Right lobe of liver (tissue), 6 donors: Measurements from ENCODE around the gene TBCD. TPM values are rescaled to one million over a fixed set of nuclear protein-coding genes. Genes with fewer than 3 reads are reported as not detected.

ENCODE experiments used
- ATAC-seq, 4 donors: fragments of 200-7000 bp; cut with Tn5 transposase; one replicate each; pipeline ENCODE4 v1.9.1; 2020; ENCODE audit warnings: mild to moderate bottlenecking in 4 of 4, moderate library complexity in 4 of 4
- DNase-seq, 3 donors: peaks; one replicate each; pipeline ENCODE4 v3.0.0-alpha.2; 2020
- H3K27ac ChIP-seq, 3 donors: fragments of 200-600 bp; one replicate each; pipeline ENCODE4 v1.8.0; 2022
- H3K27me3 ChIP-seq, 2 donors: fragments of 200-600 bp; one replicate each; pipeline ENCODE4 v1.8.0; 2022
- H3K36me3 ChIP-seq, 4 donors: fragments of 200-600 bp; sonication (generic) in 1 of 4; one replicate each; pipeline versions ENCODE4 v1.5.1 to v1.8.0; 2017 to 2022; ENCODE audit warnings: control low read depth in 1 of 4
- H3K4me1 ChIP-seq, 4 donors: fragments of 200-600 bp; sonication (generic) in 1 of 4; one replicate each; pipeline versions ENCODE4 v1.5.1 to v1.8.0; 2017 to 2022; ENCODE audit warnings: control low read depth in 1 of 4
- H3K4me3 ChIP-seq, 3 donors: fragments of 200-600 bp; one replicate each; pipeline ENCODE4 v1.8.0; 2022
- H3K9me3 ChIP-seq, 4 donors: fragments of 200-600 bp; sonication (generic) in 1 of 4; one replicate each; pipeline versions ENCODE4 v1.5.1 to v1.8.0; 2017 to 2022; ENCODE audit warnings: control low read depth in 1 of 4
- CTCF ChIP-seq, 4 donors: fragments of 200-600 bp in 3 of 4; fragments of 450-650 bp in 1 of 4; IDR thresholded peaks; one replicate each; pipeline versions ENCODE4 v1.5.1 to v1.8.0; 2016 to 2022; ENCODE audit warnings: antibody characterized with exemption in 4 of 4, mild to moderate bottlenecking in 2 of 4
- POLR2A ChIP-seq: fragments of 450-650 bp; IDR thresholded peaks from one replicate; pipeline ENCODE4 v1.6.1; 2017; ENCODE audit warnings: antibody characterized with exemption, mild to moderate bottlenecking
- WGBS: methylation state at CpG from one replicate; pipeline ENCODE4 v1.1.6; 2018; ENCODE audit warnings: low coverage, low lambda C conversion rate; ENCODE audit not compliant: insufficient coverage; ENCODE audit errors: missing lambda C conversion rate; 5-methylcytosine and 5-hydroxymethylcytosine counted together
- intact Hi-C, 2 donors: fragments of 100-400 bp; cut with DNase I; formaldehyde crosslinking; loops; one replicate each; pipeline versions ENCODE4 v1.11.2 to v1.14.1; 2022
- total RNA-seq, 6 experiments: library from RNA; depleted of rRNA in 2 of 6; stranded (reverse); fragments of >200 nt in 2 of 6; fragmentation: NEBNext Ultra II Directional in 3 of 6; extraction: Animal tissue kit (Norgen Biotek cat#: 25700) in 3 of 6; gene quantifications; one replicate each; pipeline versions ENCODE4 v1.1.0 to v1.2.4, GENCODE V29; 2016 to 2023
- donor health status: DM: no; HTN: yes; CAD: no.
- donor health status: DM: no; HTN: no; CAD: no.
- donor health status: DM: no; HTN: no; CAD: no.
- donor health status: DM: no; HTN: yes; CAD: no.
- donor health status: DM: no; HTN: yes; CAD: no.

TBCD gene
- total RNA-seq, 6 experiments from 2014 or later: 28.0 to 55.7 (median 41.3) TPM

- WGBS: 87% methylated on average over 5 of the region's 12 CpGs
- Histone ChIP-seq H3K9me3 (no peaks in the 10 kb centered on the region), H3K36me3 (peaks cover 0 to 5% (median under 1%) of the 10 kb centered on the region in 4 donors), H3K4me1 (no peaks in the 10 kb centered on the region), H3K4me3 (no peak overlapping the region), H3K27ac (no peak overlapping the region), H3K27me3 (no peaks in the 10 kb centered on the region)
- ATAC-seq (no peak), DNase-seq (no peak)
- intact Hi-C loops: loop anchor here (10.0 kb wide), 2 partner anchors 125 to 135 kb away; no protein-coding TSS in a partner anchor
- TF ChIP-seq CTCF (IDR thresholded peaks at IDR 0.05) (no peak), POLR2A (no peak)
Observed at GRCh38 chr17:82780195-82780594, 28.3 kb downstream of the TBCD start.

- DNase-seq (no peak), ATAC-seq (peak in 2 of 4 donors; percentile 24 to 33)
- no peak overlapping the region for H3K4me3 ChIP-seq
- H3K4me1 ChIP-seq: no peaks in the 10 kb centered on the region
- intact Hi-C loops: loop anchor here (10.0 kb wide), 2 partner anchors 124 to 134 kb away; no protein-coding TSS in a partner anchor
- H3K36me3 ChIP-seq: peaks cover 0 to 5% (median under 1%) of the 10 kb centered on the region in 4 donors
- H3K9me3 ChIP-seq: no peaks in the 10 kb centered on the region
- no peaks in the 10 kb centered on the region for H3K27me3 ChIP-seq
- WGBS: 83% methylated on average over 7 of the region's 27 CpGs
- H3K27ac ChIP-seq: no peak overlapping the region
- no peak for TF ChIP-seq POLR2A
- no peak for TF ChIP-seq CTCF (IDR thresholded peaks at IDR 0.05)
Observed at GRCh38 chr17:82780971-82781893, 29.4 kb downstream of the TBCD start.

DNA sequence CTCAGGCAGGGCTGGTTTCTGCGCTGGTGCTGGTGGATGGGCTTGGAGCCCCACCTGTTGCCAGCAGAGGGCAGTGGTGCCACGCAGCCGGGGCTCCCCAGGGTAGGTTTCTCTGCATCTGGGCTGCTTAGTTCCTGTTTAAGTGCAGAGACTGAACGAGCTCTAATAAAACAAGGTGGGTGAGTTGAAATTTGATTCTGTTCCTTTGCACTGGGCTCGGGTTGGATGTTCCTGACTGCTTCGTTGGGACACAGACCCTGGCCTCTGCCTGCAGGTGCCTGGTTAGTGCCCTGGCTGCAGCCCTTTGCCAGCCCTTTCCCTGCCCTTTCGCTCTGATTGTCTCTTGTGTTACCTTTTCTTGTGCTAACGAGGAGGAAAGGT is 30.0 kb downstream of the TBCD start:
- WGBS: 2% methylated on average over 7 of the region's 8 CpGs
- Histone ChIP-seq H3K27ac (no peak overlapping the region), H3K4me1 (no peaks in the 10 kb centered on the region), H3K36me3 (peaks cover 0 to 5% (median under 1%) of the 10 kb centered on the region in 4 donors), H3K4me3 (no peak overlapping the region), H3K9me3 (no peaks in the 10 kb centered on the region), H3K27me3 (no peaks in the 10 kb centered on the region)
- ATAC-seq (peak; percentile 94 to 99 (median 97)), DNase-seq (peak; percentile 81 to 85 (median 81))
- intact Hi-C loops: loop anchor here (10.0 kb wide), 2 partner anchors 123 to 133 kb away; no protein-coding TSS in a partner anchor
- TF ChIP-seq POLR2A: no peak
- TF ChIP-seq CTCF (IDR thresholded peaks at IDR 0.05): peak; percentile 95 to 98 (median 96)

DNA sequence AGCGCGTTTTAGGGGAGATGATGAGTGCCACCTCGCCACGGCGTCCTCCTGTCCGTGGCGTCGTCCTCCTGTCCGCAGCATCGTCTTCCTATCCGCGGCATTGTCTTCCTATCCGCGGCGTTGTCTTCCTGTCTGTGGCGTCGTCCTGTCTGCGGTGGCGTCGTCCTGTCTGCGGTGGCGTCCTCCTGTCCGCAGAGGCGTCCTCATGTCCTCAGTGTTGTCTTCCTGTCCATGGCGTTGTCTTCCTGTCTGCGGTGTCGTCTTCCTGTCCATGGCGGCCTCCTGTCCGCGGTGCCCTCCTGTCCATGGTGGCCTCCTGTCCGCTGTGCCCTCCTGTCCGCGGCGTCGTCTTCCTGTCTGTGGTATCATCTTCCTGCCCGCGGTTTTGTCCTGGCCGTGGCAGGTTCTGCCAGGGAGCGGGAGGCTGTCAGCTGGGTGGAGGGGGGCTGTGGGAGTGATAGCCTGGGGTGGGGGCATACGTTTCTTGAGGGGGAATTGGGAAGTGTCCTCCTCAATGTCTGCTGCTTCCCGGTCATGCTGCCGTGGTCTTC is 30.9 kb downstream of the TBCD start:
- H3K4me3 ChIP-seq: no peak overlapping the region
- ATAC-seq (peak in 2 of 4 donors; percentile 17 to 26), DNase-seq (no peak)
- intact Hi-C loops: loop anchor here (10.0 kb wide), 2 partner anchors 122 to 132 kb away; no protein-coding TSS in a partner anchor
- H3K9me3 ChIP-seq: no peaks in the 10 kb centered on the region
- H3K36me3 ChIP-seq: peaks cover 0 to 5% (median under 1%) of the 10 kb centered on the region in 4 donors
- H3K4me1 ChIP-seq: no peaks in the 10 kb centered on the region
- WGBS: 77% methylated on average over 27 of the region's 42 CpGs
- no peaks in the 10 kb centered on the region for H3K27me3 ChIP-seq
- TF ChIP-seq POLR2A (no peak), CTCF (IDR thresholded peaks at IDR 0.05) (no peak)
- no peak overlapping the region for H3K27ac ChIP-seq
